NT2/D1 (cell line): ENCODE data around the gene CCDC171.

Source experiments
- SUZ12 ChIP-seq: IDR thresholded peaks from 2 replicates; pipeline ENCODE4 v1.6.1; 2011; ENCODE audit not compliant: insufficient read length, insufficient read depth; ENCODE audit errors: extremely low read depth
- YY1 ChIP-seq: IDR thresholded peaks from 2 replicates; pipeline ENCODE4 v1.6.1; 2011; ENCODE audit not compliant: insufficient read length, insufficient read depth
- ZNF274 ChIP-seq: IDR thresholded peaks from 2 replicates; pipeline ENCODE4 v1.6.1; 2011; ENCODE audit warnings: mild to moderate bottlenecking, low read depth, low read length

GRCh38 chr9:15867334-15867733 is 314.5 kb downstream of the CCDC171 start:
- no peak for TF ChIP-seq ZNF274
- TF ChIP-seq SUZ12, result no peak
- no peak for TF ChIP-seq YY1
